GM21528 (cell line): ENCODE results near the gene IL1RAPL2.
"Not testable (repeated sequence)": the region's sequence is repeated elsewhere in the genome, so short reads cannot be mapped to it uniquely, and the experiment has no call there.

Source experiments
- ATAC-seq: cut with Tn5 transposase; IDR thresholded peaks from one replicate; pipeline ENCODE4 v1.9.1; 2021; ENCODE audit warnings: mild to moderate bottlenecking, moderate library complexity; ENCODE audit not compliant: unreplicated experiment, low FRiP score

The IL1RAPL2 gene

GRCh38 chrX:104669063-104669462 lies 103.1 kb downstream of the IL1RAPL2 start:
- no peak for ATAC-seq

GRCh38 chrX:104670051-104670450 lies 104.1 kb downstream of the IL1RAPL2 start:
- ATAC-seq, result no peak

- not testable (repeated sequence) for ATAC-seq
These were observed 111.5 kb downstream of the IL1RAPL2 start for GRCh38 chrX:104677517-104677916.

- no peak for ATAC-seq
These were observed 113.2 kb downstream of the IL1RAPL2 start for GRCh38 chrX:104679175-104679574.

GRCh38 chrX:104681214-104681613 lies 115.2 kb downstream of the IL1RAPL2 start:
- no peak for ATAC-seq

GRCh38 chrX:104684077-104684476 lies 118.1 kb downstream of the IL1RAPL2 start:
- no peak for ATAC-seq

- ATAC-seq, result no peak
These were observed 129.6 kb downstream of the IL1RAPL2 start for GRCh38 chrX:104695593-104695992.

- no peak for ATAC-seq
These were observed 130.7 kb downstream of the IL1RAPL2 start for GRCh38 chrX:104696667-104697066.

GRCh38 chrX:104697294-104697693 lies 131.3 kb downstream of the IL1RAPL2 start:
- no peak for ATAC-seq

GRCh38 chrX:104707042-104707441 lies 141.0 kb downstream of the IL1RAPL2 start:
- no peak for ATAC-seq

- no peak for ATAC-seq
These were observed 141.6 kb downstream of the IL1RAPL2 start for GRCh38 chrX:104707572-104707971.

GRCh38 chrX:104712515-104712914 lies 146.5 kb downstream of the IL1RAPL2 start:
- no peak for ATAC-seq

GRCh38 chrX:104721854-104722253 lies 155.9 kb downstream of the IL1RAPL2 start:
- ATAC-seq, result no peak

- ATAC-seq, result no peak
These were observed 162.5 kb downstream of the IL1RAPL2 start for GRCh38 chrX:104728456-104728855.

GRCh38 chrX:104742355-104742754 lies 176.4 kb downstream of the IL1RAPL2 start:
- ATAC-seq, result no peak

- ATAC-seq, result no peak
These were observed 179.2 kb downstream of the IL1RAPL2 start for GRCh38 chrX:104745152-104745551.

GRCh38 chrX:104749951-104750610 lies 184.1 kb downstream of the IL1RAPL2 start:
- ATAC-seq, result no peak

GRCh38 chrX:104762641-104763040 lies 196.6 kb downstream of the IL1RAPL2 start:
- ATAC-seq, result no peak

- no peak for ATAC-seq
These were observed 223.8 kb downstream of the IL1RAPL2 start for GRCh38 chrX:104789784-104790183.

- no peak for ATAC-seq
These were observed 229.8 kb downstream of the IL1RAPL2 start for GRCh38 chrX:104795804-104796203.

- no peak for ATAC-seq
These were observed 237.2 kb downstream of the IL1RAPL2 start for GRCh38 chrX:104803219-104803618.

GRCh38 chrX:104806346-104806745 lies 240.3 kb downstream of the IL1RAPL2 start:
- no peak for ATAC-seq

GRCh38 chrX:104833401-104833800 lies 267.4 kb downstream of the IL1RAPL2 start:
- no peak for ATAC-seq
